Measurements from ENCODE around the gene SPINT2. TPM values are rescaled to one million over a fixed set of nuclear protein-coding genes. Genes with fewer than 3 reads are reported as not detected.
A peak's percentile ranks its signal among the peaks of the same experiment; 100 is the strongest.

SPINT2 gene
- total and polyA plus RNA-seq, 2 of the 13 experiments (the other 11 are each of a cell fraction or from before 2014, with no cell fraction given), result 0.31 to 0.77 TPM

GRCh38 chr19:38250821-38251563 is 13.4 kb upstream of the SPINT2 start (continued):
- TF ChIP-seq RERE (CRISPR knock-in tag; IDR thresholded peaks at IDR 0.05; ENCODE audit: low read depth) (peak; percentile 90), HMGXB4 (CRISPR knock-in tag; IDR thresholded peaks at IDR 0.05; ENCODE audit: borderline replicate concordance in 1 of 2, low read depth in 1 of 2) (0 out of 4 replicates have a peak, but pooled peaks of 1 of the 2 experiments have one; percentile 25), SRSF9 (IDR thresholded peaks at IDR 0.05; ENCODE audit: borderline replicate concordance, insufficient read depth, low read depth, low read length, poor library complexity, severe bottlenecking) (no peak), KDM1A (CRISPR knock-in tag; IDR thresholded peaks at IDR 0.05) (peak; percentile 80; the same call in 1 of the 2 replicates), ZNF331 (CRISPR knock-in tag; IDR thresholded peaks at IDR 0.05) (peak; percentile 94), JUNB (CRISPR knock-in tag; IDR thresholded peaks at IDR 0.05; ENCODE audit: borderline replicate concordance) (0 out of 2 replicates have a peak, but pooled peaks have one; percentile 43), CREB1 (IDR thresholded peaks at IDR 0.05) (no peak), CREB1 (CRISPR knock-in tag; IDR thresholded peaks at IDR 0.05) (peak; percentile 51; the same call in 1 of the 2 replicates), TARDBP (CRISPR knock-in tag; IDR thresholded peaks at IDR 0.05) (peak; percentile 59; the same call in 1 of the 2 replicates), ZKSCAN1 (IDR thresholded peaks at IDR 0.05; ENCODE audit: low read length) (peak; percentile 10; the same call in 1 of the 2 replicates), ZNF281 (CRISPR knock-in tag; IDR thresholded peaks at IDR 0.05; ENCODE audit: borderline replicate concordance) (peak; percentile 95), TEAD3 (CRISPR knock-in tag; optimal IDR thresholded peaks at IDR 0.05; ENCODE audit: borderline replicate concordance) (peak; percentile 73), ZNF749 (CRISPR knock-in tag; IDR thresholded peaks at IDR 0.05; ENCODE audit: borderline replicate concordance) (no peak), PAX8 (CRISPR knock-in tag; IDR thresholded peaks at IDR 0.05; ENCODE audit: borderline replicate concordance) (no peak), THRA (CRISPR knock-in tag; IDR thresholded peaks at IDR 0.05; ENCODE audit: borderline replicate concordance) (peak; percentile 42; the same call in 1 of the 2 replicates), PHF21A (CRISPR knock-in tag; IDR thresholded peaks at IDR 0.05) (peak; percentile 70), NFIB (CRISPR knock-in tag; IDR thresholded peaks at IDR 0.05; ENCODE audit: borderline replicate concordance) (no peak)
